Ascending aorta (tissue), 2 donors: ENCODE results near the gene XPNPEP2. TPM values are rescaled to one million over a fixed set of nuclear protein-coding genes. Genes with fewer than 3 reads are reported as not detected.
A peak's percentile ranks its signal among the peaks of the same experiment; 100 is the strongest.

Source experiments
- DNase-seq, 2 donors: peaks; one replicate each; pipeline ENCODE4 v3.0.0-alpha.2; 2019; ENCODE audit warnings: low spot score in 2 of 2
- H3K27ac ChIP-seq, 2 donors: fragments of 200-600 bp; sonication (generic); one replicate each; pipeline ENCODE4 v1.5.1; 2016 to 2017; ENCODE audit warnings: mild to moderate bottlenecking in 1 of 2
- H3K27me3 ChIP-seq: fragments of 200-600 bp; sonication (generic); one replicate; pipeline ENCODE4 v1.5.1; 2017
- H3K36me3 ChIP-seq, 2 donors: fragments of 200-600 bp; sonication (generic); one replicate each; pipeline ENCODE4 v1.5.1; 2016
- H3K4me1 ChIP-seq, 2 donors: fragments of 200-600 bp; sonication (generic); one replicate each; pipeline ENCODE4 v1.5.1; 2016 to 2017; ENCODE audit warnings: mild to moderate bottlenecking in 1 of 2
- H3K4me3 ChIP-seq, 2 donors: fragments of 200-600 bp; sonication (generic); one replicate each; pipeline ENCODE4 v1.5.1; 2016 to 2017; ENCODE audit warnings: mild to moderate bottlenecking in 1 of 2
- H3K9me3 ChIP-seq, 2 donors: fragments of 200-600 bp; sonication (generic); one replicate each; pipeline ENCODE4 v1.5.1; 2016
- CTCF ChIP-seq, 3 experiments: fragments of 200-600 bp in 2 of 3; fragments of 450-650 bp in 1 of 3; sonication (generic) in 2 of 3; IDR thresholded peaks; one replicate each; pipeline ENCODE4 v1.5.1; 2016 to 2019; ENCODE audit warnings: antibody characterized with exemption in 3 of 3, mild to moderate bottlenecking in 1 of 3, moderate library complexity in 1 of 3
- intact Hi-C: fragments of 100-400 bp; cut with DNase I; formaldehyde crosslinking; loops from one replicate; pipeline ENCODE4 v1.15.1; 2023
- total RNA-seq: library from RNA; depleted of rRNA; stranded (reverse); fragments of >200 nt; gene quantifications from one replicate; pipeline ENCODE4 v1.1.0, GENCODE V29; 2016

The XPNPEP2 gene
- total RNA-seq, 1 donor from 2014 or later = 7.7 TPM

GRCh38 chrX:129768586-129769466 is 30.0 kb downstream of the XPNPEP2 start:
- intact Hi-C loops = no loop called here
- H3K9me3 ChIP-seq = no peaks in the 10 kb centered on the region
- no peak for DNase-seq

GRCh38 chrX:129769467-129770154 is 30.8 kb downstream of the XPNPEP2 start:
- no peak for TF ChIP-seq CTCF (IDR thresholded peaks at IDR 0.05)
- no peaks in the 10 kb centered on the region for H3K36me3 ChIP-seq
- H3K4me3 ChIP-seq = no peak overlapping the region
- no peaks in the 10 kb centered on the region for H3K27me3 ChIP-seq
- H3K4me1 ChIP-seq = no peaks in the 10 kb centered on the region
- intact Hi-C loops = no loop called here
- no peak overlapping the region for H3K27ac ChIP-seq
- H3K9me3 ChIP-seq = no peaks in the 10 kb centered on the region
- DNase-seq = no peak

More at GRCh38 chrX:129768586-129769466, 30.0 kb downstream of the XPNPEP2 start:
- Histone ChIP-seq H3K4me3 (no peak overlapping the region), H3K27me3 (no peaks in the 10 kb centered on the region), H3K27ac (no peak overlapping the region), H3K4me1 (no peaks in the 10 kb centered on the region), H3K36me3 (no peaks in the 10 kb centered on the region)
- TF ChIP-seq CTCF (IDR thresholded peaks at IDR 0.05) = no peak

- H3K27ac ChIP-seq = no peak overlapping the region
- no peaks in the 10 kb centered on the region for H3K9me3 ChIP-seq
- no peaks in the 10 kb centered on the region for H3K36me3 ChIP-seq
- TF ChIP-seq CTCF (IDR thresholded peaks at IDR 0.05) = no peak
- intact Hi-C loops = no loop called here
- DNase-seq = no peak
- no peaks in the 10 kb centered on the region for H3K4me1 ChIP-seq
- no peaks in the 10 kb centered on the region for H3K27me3 ChIP-seq
- H3K4me3 ChIP-seq = no peak overlapping the region
Measured at GRCh38 chrX:129771266-129771995, 32.7 kb downstream of the XPNPEP2 start.

- Histone ChIP-seq H3K27ac (no peak overlapping the region), H3K27me3 (no peaks in the 10 kb centered on the region), H3K36me3 (no peaks in the 10 kb centered on the region), H3K4me1 (no peaks in the 10 kb centered on the region), H3K9me3 (no peaks in the 10 kb centered on the region), H3K4me3 (no peak overlapping the region)
- no peak for TF ChIP-seq CTCF (IDR thresholded peaks at IDR 0.05)
- DNase-seq = peak; percentile 60 to 78
- intact Hi-C loops = no loop called here
Measured at GRCh38 chrX:129772796-129773431, 34.1 kb downstream of the XPNPEP2 start.
